Thyroid gland (tissue), 4 donors: ENCODE measurements around the gene LHX4.

Source experiments
- POLR2A ChIP-seq, 2 donors: fragments of 450-650 bp; IDR thresholded peaks; one replicate each; pipeline ENCODE4 v1.6.1; 2017; ENCODE audit warnings: antibody characterized with exemption in 2 of 2, mild to moderate bottlenecking in 2 of 2, moderate library complexity in 1 of 2
- TF ChIP-seq, protein P1 (sequence below), 6 experiments: fragments of 200-600 bp in 3 of 6; fragments of 450-650 bp in 3 of 6; sonication (generic) in 3 of 6; IDR thresholded peaks; one replicate each; pipeline ENCODE4 v1.5.1; 2016 to 2019; ENCODE audit warnings: antibody characterized with exemption in 6 of 6, mild to moderate bottlenecking in 2 of 6, inconsistent platforms in 1 of 6, moderate library complexity in 1 of 6

- TF ChIP-seq, protein P1, sequence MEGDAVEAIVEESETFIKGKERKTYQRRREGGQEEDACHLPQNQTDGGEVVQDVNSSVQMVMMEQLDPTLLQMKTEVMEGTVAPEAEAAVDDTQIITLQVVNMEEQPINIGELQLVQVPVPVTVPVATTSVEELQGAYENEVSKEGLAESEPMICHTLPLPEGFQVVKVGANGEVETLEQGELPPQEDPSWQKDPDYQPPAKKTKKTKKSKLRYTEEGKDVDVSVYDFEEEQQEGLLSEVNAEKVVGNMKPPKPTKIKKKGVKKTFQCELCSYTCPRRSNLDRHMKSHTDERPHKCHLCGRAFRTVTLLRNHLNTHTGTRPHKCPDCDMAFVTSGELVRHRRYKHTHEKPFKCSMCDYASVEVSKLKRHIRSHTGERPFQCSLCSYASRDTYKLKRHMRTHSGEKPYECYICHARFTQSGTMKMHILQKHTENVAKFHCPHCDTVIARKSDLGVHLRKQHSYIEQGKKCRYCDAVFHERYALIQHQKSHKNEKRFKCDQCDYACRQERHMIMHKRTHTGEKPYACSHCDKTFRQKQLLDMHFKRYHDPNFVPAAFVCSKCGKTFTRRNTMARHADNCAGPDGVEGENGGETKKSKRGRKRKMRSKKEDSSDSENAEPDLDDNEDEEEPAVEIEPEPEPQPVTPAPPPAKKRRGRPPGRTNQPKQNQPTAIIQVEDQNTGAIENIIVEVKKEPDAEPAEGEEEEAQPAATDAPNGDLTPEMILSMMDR (IDR thresholded peaks at IDR 0.05): no peak
- TF ChIP-seq POLR2A (IDR thresholded peaks at IDR 0.05): no peak
Observed at GRCh38 chr1:180234369-180235076, 4.5 kb downstream of the LHX4 start.
